Right cardiac atrium (tissue), 5 donors: Measurements from ENCODE around the gene LRRC8D. TPM values are rescaled to one million over a fixed set of nuclear protein-coding genes. Genes with fewer than 3 reads are reported as not detected.
A peak's percentile ranks its signal among the peaks of the same experiment; 100 is the strongest.

ENCODE experiments used
- ATAC-seq, 2 donors: fragments of 200-7000 bp; cut with Tn5 transposase; one replicate each; pipeline versions ENCODE4 v1.8.0 to v1.9.1; 2020; ENCODE audit warnings: moderate library complexity in 2 of 2, mild to moderate bottlenecking in 1 of 2
- DNase-seq, 3 donors: peaks; one replicate each; pipeline ENCODE4 v3.0.0-alpha.2; 2020
- H3K27ac ChIP-seq: one replicate; pipeline ENCODE4 v1.5.1; 2013; ENCODE audit warnings: mild to moderate bottlenecking, low read length, control low read depth, moderate library complexity
- H3K27me3 ChIP-seq: one replicate; pipeline ENCODE4 v1.6.1; 2013; ENCODE audit not compliant: control insufficient read depth, insufficient read depth
- H3K4me1 ChIP-seq: one replicate; pipeline ENCODE4 v1.6.1; 2013; ENCODE audit warnings: low read length; ENCODE audit not compliant: control insufficient read depth, insufficient read depth
- H3K4me3 ChIP-seq: one replicate; pipeline ENCODE4 v1.5.1; 2013; ENCODE audit warnings: low read length, control low read depth
- H3K9me3 ChIP-seq: one replicate; pipeline ENCODE4 v1.6.1; 2013; ENCODE audit warnings: low read length; ENCODE audit not compliant: control insufficient read depth
- WGBS: extraction: QIAGEN DNeasy Blood & Tissue Kit; methylation state at CpG from one replicate; pipeline ENCODE4 v1.1.7; 2013; 5-methylcytosine and 5-hydroxymethylcytosine counted together
- intact Hi-C, 4 donors: fragments of 100-400 bp; cut with DNase I; formaldehyde crosslinking; loops; one replicate each; pipeline versions ENCODE4 v1.11.0 to v1.14.0; 2022 to 2023
- polyA plus RNA-seq: library from polyadenylated mRNA; stranded (reverse); fragments of 200-250 nt; gene quantifications from one replicate; pipeline ENCODE4 v1.2.3, GENCODE V29; 2013
- total RNA-seq, 4 donors: library from RNA; stranded (reverse); fragmentation: NEBNext Ultra II Directional; extraction: Animal tissue kit (Norgen Biotek cat#: 25700); gene quantifications; one replicate each; pipeline ENCODE4 v1.2.1, GENCODE V29; 2021
- donor health status: healthy with polysubstance abuse.
- donor health status: DM: no; HTN: yes; CAD: no.
- donor health status: DM: no; HTN: no; CAD: no.
- donor health status: DM: no; HTN: yes; CAD: no; lungs with severe emphysema.
- donor health status: DM: yes; HTN: yes; CAD: no.

LRRC8D gene
- total and polyA plus RNA-seq, 5 donors = 3.6 to 8.2 (median 7.0) TPM

GRCh38 chr1:89955311-89956205 lies 134.7 kb downstream of the LRRC8D start:
- no peak overlapping the region for H3K4me3 ChIP-seq
- H3K9me3 ChIP-seq = no peaks in the 10 kb centered on the region
- WGBS = 98% methylated on average over 7 of the region's 7 CpGs
- no peak overlapping the region for H3K27ac ChIP-seq
- DNase-seq (no peak), ATAC-seq (no peak)
- no peaks in the 10 kb centered on the region for H3K4me1 ChIP-seq
- intact Hi-C loops = no loop called here
- H3K27me3 ChIP-seq = no peaks in the 10 kb centered on the region

GRCh38 chr1:89957107-89957506 lies 136.3 kb downstream of the LRRC8D start:
- Histone ChIP-seq H3K9me3 (no peaks in the 10 kb centered on the region), H3K4me3 (no peak overlapping the region), H3K27me3 (no peaks in the 10 kb centered on the region), H3K4me1 (no peaks in the 10 kb centered on the region), H3K27ac (no peak overlapping the region)
- WGBS = 44% methylated on average over 1 of the region's 1 CpG
- ATAC-seq (peak in 1 of 2 donors; percentile 34), DNase-seq (no peak)
- intact Hi-C loops = no loop called here

GRCh38 chr1:89958851-89959654 lies 138.2 kb downstream of the LRRC8D start:
- intact Hi-C loops = no loop called here
- Histone ChIP-seq H3K27ac (no peak overlapping the region), H3K9me3 (no peaks in the 10 kb centered on the region), H3K4me1 (no peaks in the 10 kb centered on the region), H3K27me3 (no peaks in the 10 kb centered on the region), H3K4me3 (no peak overlapping the region)
- ATAC-seq (no peak), DNase-seq (no peak)
- WGBS = 77% methylated on average over 7 of the region's 7 CpGs

GRCh38 chr1:89959719-89960118 lies 138.9 kb downstream of the LRRC8D start:
- Histone ChIP-seq H3K27me3 (no peaks in the 10 kb centered on the region), H3K9me3 (no peaks in the 10 kb centered on the region), H3K27ac (no peak overlapping the region), H3K4me3 (no peak overlapping the region), H3K4me1 (no peaks in the 10 kb centered on the region)
- ATAC-seq (no peak), DNase-seq (no peak)
- intact Hi-C loops = no loop called here
- WGBS = 98% methylated on average over 2 of the region's 2 CpGs

- H3K27me3 ChIP-seq = no peaks in the 10 kb centered on the region
- intact Hi-C loops = no loop called here
- H3K9me3 ChIP-seq = no peaks in the 10 kb centered on the region
- H3K4me1 ChIP-seq = peaks cover 2% of the 10 kb centered on the region
- peak; percentile 31 to 68 for ATAC-seq
- H3K4me3 ChIP-seq = no peak overlapping the region
- H3K27ac ChIP-seq = no peak overlapping the region
- DNase-seq = peak in 1 of 3 donors; percentile 49
- WGBS = 51% methylated on average over 6 of the region's 6 CpGs
These were observed 141.4 kb downstream of the LRRC8D start for GRCh38 chr1:89962024-89962741.

GRCh38 chr1:89962742-89963075 lies 141.9 kb downstream of the LRRC8D start:
- H3K4me3 ChIP-seq = no peak overlapping the region
- ATAC-seq = no peak
- peaks cover 2% of the 10 kb centered on the region for H3K4me1 ChIP-seq
- H3K27me3 ChIP-seq = no peaks in the 10 kb centered on the region
- H3K9me3 ChIP-seq = no peaks in the 10 kb centered on the region
- H3K27ac ChIP-seq = no peak overlapping the region
- no peak for DNase-seq
- 89% methylated on average over 1 of the region's 1 CpG for WGBS
- intact Hi-C loops = no loop called here

GRCh38 chr1:89965193-89965768 lies 144.4 kb downstream of the LRRC8D start:
- 42% methylated on average over 4 of the region's 4 CpGs for WGBS
- H3K4me3 ChIP-seq = no peak overlapping the region
- ATAC-seq (peak; percentile 19 to 70), DNase-seq (no peak)
- peak overlapping the region; percentile 30 for H3K27ac ChIP-seq
- no peaks in the 10 kb centered on the region for H3K27me3 ChIP-seq
- no peaks in the 10 kb centered on the region for H3K9me3 ChIP-seq
- H3K4me1 ChIP-seq = peaks cover 2% of the 10 kb centered on the region
- intact Hi-C loops = no loop called here

GRCh38 chr1:89966656-89967055 lies 145.8 kb downstream of the LRRC8D start:
- intact Hi-C loops = no loop called here
- no peak for ATAC-seq
- H3K27me3 ChIP-seq = no peaks in the 10 kb centered on the region
- no peaks in the 10 kb centered on the region for H3K9me3 ChIP-seq
- DNase-seq = no peak
- no peak overlapping the region for H3K4me3 ChIP-seq
- WGBS = 42% methylated on average over 5 of the region's 5 CpGs
- no peak overlapping the region for H3K27ac ChIP-seq
- peaks cover 2% of the 10 kb centered on the region for H3K4me1 ChIP-seq

- intact Hi-C loops = no loop called here
- WGBS = 80% methylated on average over 1 of the region's 1 CpG
- Histone ChIP-seq H3K9me3 (no peaks in the 10 kb centered on the region), H3K27ac (no peak overlapping the region), H3K27me3 (no peaks in the 10 kb centered on the region), H3K4me3 (no peak overlapping the region), H3K4me1 (no peaks in the 10 kb centered on the region)
- no peak for ATAC-seq
- no peak for DNase-seq
These were observed 150.8 kb downstream of the LRRC8D start for GRCh38 chr1:89971600-89971999.

GRCh38 chr1:89972024-89972423 lies 151.2 kb downstream of the LRRC8D start:
- no peak overlapping the region for H3K27ac ChIP-seq
- H3K4me1 ChIP-seq = no peaks in the 10 kb centered on the region
- intact Hi-C loops = no loop called here
- H3K27me3 ChIP-seq = no peaks in the 10 kb centered on the region
- no peaks in the 10 kb centered on the region for H3K9me3 ChIP-seq
- no peak for DNase-seq
- H3K4me3 ChIP-seq = no peak overlapping the region
- ATAC-seq = no peak
